Measurements from ENCODE around the gene ADGRA1.

DNA sequence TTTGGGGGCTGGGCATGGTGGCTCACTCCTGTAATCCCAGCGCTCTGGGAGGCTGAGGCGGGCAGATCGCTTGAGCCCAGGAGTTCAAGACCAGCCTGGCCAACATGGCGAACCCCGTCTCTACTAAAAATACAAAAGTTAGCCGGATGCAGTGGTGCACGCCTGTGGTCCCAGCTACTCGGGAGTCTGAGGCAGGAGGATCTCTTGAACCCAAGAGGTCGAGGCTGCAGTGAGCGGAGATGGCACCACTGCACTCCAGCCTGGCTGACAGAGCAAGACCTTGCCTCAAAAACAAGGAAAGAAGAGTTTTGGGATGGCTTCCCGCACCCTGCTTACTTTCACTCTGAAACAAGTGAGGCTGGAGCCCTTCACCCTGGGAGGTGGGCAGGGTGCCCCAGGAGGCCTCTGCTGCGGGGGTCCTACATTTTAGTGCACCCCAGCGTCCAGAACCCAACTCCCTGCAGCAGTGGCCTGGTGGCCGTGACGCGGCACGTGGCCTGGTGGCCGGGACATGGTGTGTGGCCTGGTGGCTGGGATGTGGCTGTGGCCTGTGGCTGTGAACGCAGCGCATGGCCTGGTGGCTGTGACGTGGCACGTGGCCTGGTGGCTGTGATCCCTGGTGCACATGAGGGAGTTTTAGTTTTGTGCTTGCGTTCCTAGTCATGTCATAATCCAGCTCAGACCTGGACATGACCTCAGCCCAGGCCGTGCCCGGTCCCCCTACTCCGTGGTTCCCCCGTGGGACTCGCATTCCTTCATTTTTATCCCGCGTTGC lies 81.6 kb downstream of the ADGRA1 start:
- TF ChIP-seq, protein P1, sequence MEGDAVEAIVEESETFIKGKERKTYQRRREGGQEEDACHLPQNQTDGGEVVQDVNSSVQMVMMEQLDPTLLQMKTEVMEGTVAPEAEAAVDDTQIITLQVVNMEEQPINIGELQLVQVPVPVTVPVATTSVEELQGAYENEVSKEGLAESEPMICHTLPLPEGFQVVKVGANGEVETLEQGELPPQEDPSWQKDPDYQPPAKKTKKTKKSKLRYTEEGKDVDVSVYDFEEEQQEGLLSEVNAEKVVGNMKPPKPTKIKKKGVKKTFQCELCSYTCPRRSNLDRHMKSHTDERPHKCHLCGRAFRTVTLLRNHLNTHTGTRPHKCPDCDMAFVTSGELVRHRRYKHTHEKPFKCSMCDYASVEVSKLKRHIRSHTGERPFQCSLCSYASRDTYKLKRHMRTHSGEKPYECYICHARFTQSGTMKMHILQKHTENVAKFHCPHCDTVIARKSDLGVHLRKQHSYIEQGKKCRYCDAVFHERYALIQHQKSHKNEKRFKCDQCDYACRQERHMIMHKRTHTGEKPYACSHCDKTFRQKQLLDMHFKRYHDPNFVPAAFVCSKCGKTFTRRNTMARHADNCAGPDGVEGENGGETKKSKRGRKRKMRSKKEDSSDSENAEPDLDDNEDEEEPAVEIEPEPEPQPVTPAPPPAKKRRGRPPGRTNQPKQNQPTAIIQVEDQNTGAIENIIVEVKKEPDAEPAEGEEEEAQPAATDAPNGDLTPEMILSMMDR (IDR thresholded peaks at IDR 0.05; ENCODE audit: insufficient read depth, low read length, poor library complexity, severe bottlenecking), result no peak
- no peak for TF ChIP-seq EZH2phosphoT487 (conservative IDR thresholded peaks at IDR 0.05; ENCODE audit: low read length)
